GM18909 (cell line): ENCODE measurements around the gene PSRC1.
A peak's percentile ranks its signal among the peaks of the same experiment; 100 is the strongest.

Experiments
- ATAC-seq: cut with Tn5 transposase; IDR thresholded peaks from one replicate; pipeline ENCODE4 v1.9.1; 2021; ENCODE audit warnings: mild to moderate bottlenecking; ENCODE audit not compliant: unreplicated experiment, poor library complexity

The PSRC1 gene

GRCh38 chr1:109249654-109250401, 33.1 kb downstream of the PSRC1 start:
- ATAC-seq, result peak; percentile 38

- peak; percentile 75 for ATAC-seq
Measured at GRCh38 chr1:109248797-109249629, 33.9 kb downstream of the PSRC1 start, which contains the start of gene CELSR2. Gene CELSR2 (plus strand): TSS chr1:109249539. CDS start chr1:109250080, 541 bp downstream.

- no peak for ATAC-seq
Measured at GRCh38 chr1:109248444-109248796, 34.5 kb downstream of the PSRC1 start.

- no peak for ATAC-seq
Measured at GRCh38 chr1:109247401-109248365, 35.3 kb downstream of the PSRC1 start.

- ATAC-seq, result no peak
Measured at GRCh38 chr1:109246141-109246551, 36.8 kb downstream of the PSRC1 start.

GRCh38 chr1:109243860-109244552, 38.9 kb downstream of the PSRC1 start:
- ATAC-seq, result no peak

GRCh38 chr1:109243221-109243620, 39.7 kb downstream of the PSRC1 start:
- no peak for ATAC-seq

- ATAC-seq, result no peak
Measured at GRCh38 chr1:109242387-109242786, 40.6 kb downstream of the PSRC1 start.

- ATAC-seq, result no peak
Measured at GRCh38 chr1:109241841-109242345, 41.1 kb downstream of the PSRC1 start.

GRCh38 chr1:109241344-109241743, 41.6 kb downstream of the PSRC1 start:
- no peak for ATAC-seq

- ATAC-seq, result no peak
Measured at GRCh38 chr1:109240158-109241152, 42.5 kb downstream of the PSRC1 start.

GRCh38 chr1:109239409-109240068, 43.4 kb downstream of the PSRC1 start:
- peak; percentile 67 for ATAC-seq

GRCh38 chr1:109239047-109239408, 43.9 kb downstream of the PSRC1 start:
- no peak for ATAC-seq

- no peak for ATAC-seq
Measured at GRCh38 chr1:109238382-109238781, 44.6 kb downstream of the PSRC1 start.

GRCh38 chr1:109237512-109237911, 45.4 kb downstream of the PSRC1 start:
- no peak for ATAC-seq

- ATAC-seq, result no peak
Measured at GRCh38 chr1:109235137-109235536, 47.8 kb downstream of the PSRC1 start.

- no peak for ATAC-seq
Measured at GRCh38 chr1:109231066-109231465, 51.9 kb downstream of the PSRC1 start.
